GM18951 (cell line): ENCODE measurements around the gene PRDM16.

Source experiments
- POLR2A ChIP-seq: IDR thresholded peaks from 4 replicates; pipeline ENCODE4 v1.6.1; 2011; ENCODE audit warnings: mild to moderate bottlenecking; ENCODE audit not compliant: insufficient read length, insufficient read depth; ENCODE audit errors: extremely low read depth
- in situ Hi-C: fragments of 300-500 bp; cut with MboI; formaldehyde crosslinking; loops from one replicate; pipeline ENCODE4 v1.12.0; 2022; ENCODE audit warnings: low sequenced_read_pairs, mixed read lengths, inconsistent platforms; ENCODE audit not compliant: unreplicated experiment

The PRDM16 gene

DNA sequence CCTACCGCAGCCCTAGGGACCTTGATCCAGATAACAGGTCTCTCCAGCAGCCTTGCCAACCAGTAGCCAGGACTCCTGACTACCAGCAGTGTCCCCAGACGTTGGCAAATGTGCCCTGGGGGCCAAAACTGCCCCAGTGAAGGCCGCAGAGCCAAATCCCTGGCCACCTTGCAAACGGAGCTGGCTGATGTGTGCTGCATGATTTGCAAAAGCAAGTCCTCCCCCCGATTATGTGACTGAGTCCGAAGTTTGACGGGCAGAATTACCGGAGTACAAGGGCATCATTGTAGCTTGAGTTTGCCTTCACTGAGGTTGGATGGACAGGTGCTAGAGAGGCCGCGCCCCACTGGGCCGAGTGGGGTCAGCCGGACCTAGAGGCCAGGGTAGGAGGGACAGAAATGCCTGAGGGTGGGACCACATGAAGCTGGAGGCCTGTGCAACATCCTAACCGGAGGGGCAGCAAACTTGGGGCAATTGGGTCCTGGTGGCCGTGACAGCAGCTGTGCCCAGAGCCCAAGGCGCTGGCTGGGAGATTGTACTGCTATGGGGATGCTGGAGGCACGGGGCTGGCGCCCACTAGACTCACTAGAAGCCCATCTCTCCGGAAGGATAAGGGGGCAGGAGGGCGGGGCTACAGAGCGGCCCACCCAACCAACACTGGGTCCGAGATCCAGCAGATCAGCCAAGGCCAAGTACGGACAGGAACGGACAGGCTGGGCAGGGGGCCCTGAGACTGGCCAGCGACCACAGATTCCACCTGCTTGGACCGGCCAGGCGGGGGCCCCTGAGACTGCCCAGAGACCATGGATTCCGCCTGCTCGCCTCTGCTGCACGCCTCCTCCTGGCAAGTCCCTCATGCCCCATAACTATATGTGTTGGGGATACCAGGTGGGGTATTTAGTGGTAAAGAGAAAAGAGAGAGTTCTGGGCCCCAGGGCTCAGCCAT, 388.2 kb downstream of the PRDM16 start:
- no peak for TF ChIP-seq POLR2A
- in situ Hi-C loops = no loop called here

DNA sequence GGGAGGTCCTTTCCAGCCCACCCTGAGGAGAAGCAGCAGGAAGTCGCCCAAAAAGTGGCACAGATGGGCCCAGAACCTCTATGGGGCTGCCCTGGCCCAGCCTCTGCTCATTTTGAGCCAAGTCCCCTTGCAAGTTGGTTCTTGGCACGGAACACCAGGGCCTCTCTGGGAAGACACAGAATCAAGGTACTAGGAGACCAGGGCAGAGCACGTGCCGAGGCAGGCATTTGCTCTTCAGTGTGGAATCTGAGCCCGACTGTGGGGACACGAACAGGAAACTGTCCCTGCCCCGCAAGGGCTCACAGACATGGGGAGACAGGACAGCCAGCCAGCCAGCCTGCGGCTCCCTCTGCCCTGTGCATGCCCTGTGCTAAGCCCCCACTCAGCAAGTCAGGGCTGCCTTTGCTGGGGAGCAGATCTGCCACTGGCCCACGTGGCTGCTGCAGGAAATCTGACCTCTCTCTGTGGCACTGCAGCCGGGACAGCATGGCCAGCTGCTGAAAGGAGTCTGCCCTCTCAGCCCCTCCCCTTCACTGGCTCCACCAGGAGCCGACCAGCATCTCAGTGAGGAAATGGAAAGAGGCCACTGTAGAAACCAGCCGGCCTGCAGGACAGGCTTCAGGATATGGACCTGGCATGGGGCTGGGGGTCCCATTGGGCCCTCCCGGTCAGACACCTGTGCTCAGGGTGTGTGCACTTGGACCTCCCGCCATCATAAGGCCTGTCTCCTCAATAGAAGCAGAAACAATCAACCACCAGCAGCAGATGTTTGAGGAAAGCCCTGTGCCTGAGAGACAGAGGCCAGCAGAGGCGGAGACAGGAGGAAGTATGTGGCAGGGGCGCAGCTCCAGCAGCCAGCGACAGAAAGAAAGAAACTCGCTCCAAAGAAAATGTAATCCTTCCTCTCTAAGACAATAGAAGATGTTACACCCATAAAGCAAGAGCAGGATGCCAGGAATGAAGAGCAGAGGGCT, 389.2 kb downstream of the PRDM16 start:
- in situ Hi-C loops = no loop called here
- no peak for TF ChIP-seq POLR2A

DNA sequence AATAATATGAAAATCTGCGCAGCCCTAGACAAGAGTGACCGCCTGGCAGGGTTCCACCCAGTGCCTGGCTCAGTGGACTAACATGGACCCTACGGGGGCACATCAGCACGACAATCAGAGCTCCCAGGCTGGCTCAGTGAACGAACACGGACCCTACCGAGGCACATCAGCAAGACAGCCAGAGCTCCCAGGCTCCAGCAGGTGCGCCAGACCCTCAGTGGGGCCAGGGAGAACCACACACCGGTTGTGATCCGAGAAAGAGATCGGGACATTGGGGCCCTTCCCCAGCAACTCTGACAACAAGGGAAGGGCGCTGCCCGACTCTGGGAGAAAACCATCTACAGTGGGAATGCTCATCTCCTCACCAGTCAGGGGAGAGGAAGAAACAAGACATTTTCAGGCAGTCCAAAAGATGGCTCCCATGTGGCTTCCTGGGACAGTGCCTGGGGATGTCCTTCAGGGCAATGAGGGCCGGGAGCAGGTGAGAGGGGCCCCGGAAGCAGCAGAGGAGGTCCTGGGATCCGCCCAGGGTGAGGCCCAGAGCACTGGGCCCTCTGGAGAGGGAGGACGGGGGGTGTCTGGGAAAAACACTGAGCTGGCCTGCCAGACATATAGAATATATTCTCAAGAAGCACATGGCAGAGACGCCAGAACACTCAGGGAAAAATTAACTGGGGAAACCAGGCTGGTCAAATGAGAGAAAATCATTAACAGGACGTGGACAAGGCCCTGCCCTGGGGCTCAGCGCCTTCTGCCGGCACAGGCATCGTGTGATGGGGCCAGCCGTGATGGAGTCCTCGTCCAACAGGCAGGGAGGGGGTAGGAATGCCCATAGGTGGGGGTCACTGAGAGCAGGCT, 390.3 kb downstream of the PRDM16 start:
- TF ChIP-seq POLR2A = no peak
- in situ Hi-C loops = no loop called here

DNA sequence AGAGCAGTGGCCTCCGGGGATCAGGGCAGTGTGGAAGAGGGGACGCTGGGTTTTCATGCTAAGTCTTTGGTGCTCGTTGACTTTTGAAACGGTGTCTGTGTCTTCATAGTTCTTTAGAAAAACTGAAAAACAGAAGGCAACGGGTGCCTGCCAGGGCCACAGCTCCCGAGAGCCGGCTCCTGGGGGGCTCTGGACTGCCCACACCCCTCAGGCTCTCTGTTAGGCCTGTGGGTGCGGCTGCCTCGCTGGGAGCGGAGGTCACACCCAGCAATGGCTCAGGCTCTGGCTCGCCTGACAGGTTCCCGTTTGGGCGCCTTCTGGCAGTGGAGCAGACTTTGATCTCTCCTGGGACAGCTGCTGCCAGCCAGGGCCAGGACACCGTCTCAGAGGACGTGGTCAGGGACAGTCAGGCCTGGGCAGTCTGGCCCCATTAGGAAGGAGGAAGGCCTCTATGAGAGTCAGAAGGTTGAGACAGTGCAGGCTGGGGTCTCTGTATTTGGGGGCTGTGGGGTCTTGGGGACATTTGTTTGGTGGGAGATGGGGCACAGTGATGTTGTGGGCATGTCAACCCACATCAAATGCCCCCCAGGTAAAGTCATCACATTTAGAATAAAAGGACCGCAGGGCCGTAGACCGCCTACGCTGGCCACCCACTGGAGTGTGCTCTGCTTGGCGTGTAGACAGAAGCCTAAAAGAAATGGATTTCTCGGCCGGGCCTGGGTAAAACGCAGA, 391.1 kb downstream of the PRDM16 start:
- TF ChIP-seq POLR2A = no peak
- in situ Hi-C loops = no loop called here

DNA sequence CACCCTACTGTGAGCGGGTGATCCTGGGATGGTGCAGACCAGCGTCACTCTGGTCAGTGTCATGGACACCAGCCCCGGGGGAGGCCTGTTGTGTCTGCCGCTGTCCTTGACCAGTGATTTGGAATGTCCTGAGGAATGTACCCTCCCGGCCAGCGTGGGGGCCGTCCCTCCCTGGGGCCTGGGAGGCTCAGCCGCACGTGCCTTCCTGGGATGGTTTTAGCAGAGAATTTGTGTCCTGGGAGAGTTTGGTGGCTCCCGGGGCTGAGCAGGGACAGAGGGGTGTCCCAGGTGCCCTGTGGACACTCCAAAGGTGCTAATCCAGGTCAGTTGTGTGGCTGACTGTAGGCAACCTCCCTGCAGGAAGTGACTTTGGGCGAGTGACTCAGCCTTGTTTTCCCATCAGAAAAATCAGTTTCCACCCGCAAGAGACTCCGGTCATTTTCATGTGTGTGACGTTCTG, 391.7 kb downstream of the PRDM16 start:
- in situ Hi-C loops = no loop called here

DNA sequence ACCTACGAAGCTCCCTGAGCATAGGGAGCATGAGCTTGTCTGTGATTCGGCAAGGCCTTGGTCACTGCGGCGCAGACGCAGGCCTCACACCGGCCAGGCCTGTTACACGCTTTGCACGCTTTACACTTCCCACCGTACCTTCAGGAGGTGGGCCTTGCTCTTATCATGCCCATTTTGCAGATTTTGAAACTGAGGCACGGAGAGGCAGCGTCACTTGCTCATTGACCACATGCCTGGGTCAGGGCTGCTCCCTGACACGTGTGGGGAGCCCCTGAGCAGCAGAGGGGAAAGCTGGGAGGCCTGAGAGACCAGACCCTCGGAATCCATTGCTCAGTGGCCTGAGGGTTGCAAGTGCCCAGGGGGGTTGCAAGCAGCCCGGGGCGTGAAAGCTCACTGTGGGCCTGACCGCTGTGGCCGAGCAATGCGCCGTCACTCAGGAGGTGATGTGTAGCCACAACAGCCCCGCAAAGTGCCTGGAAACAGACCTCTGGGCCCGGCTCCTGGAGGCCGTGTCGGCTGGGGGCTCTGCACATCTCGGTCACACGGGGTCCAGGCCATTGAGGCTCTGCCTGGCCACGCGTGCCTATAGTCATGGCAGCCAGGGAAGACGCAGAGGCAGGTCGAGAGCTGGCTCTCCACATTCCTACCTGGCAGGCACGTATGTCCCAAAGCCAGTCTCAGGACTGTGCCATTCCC, 392.4 kb downstream of the PRDM16 start:
- in situ Hi-C loops = no loop called here
- no peak for TF ChIP-seq POLR2A

More for the DNA sequence above, 391.7 kb downstream of the PRDM16 start:
- TF ChIP-seq POLR2A = no peak

DNA sequence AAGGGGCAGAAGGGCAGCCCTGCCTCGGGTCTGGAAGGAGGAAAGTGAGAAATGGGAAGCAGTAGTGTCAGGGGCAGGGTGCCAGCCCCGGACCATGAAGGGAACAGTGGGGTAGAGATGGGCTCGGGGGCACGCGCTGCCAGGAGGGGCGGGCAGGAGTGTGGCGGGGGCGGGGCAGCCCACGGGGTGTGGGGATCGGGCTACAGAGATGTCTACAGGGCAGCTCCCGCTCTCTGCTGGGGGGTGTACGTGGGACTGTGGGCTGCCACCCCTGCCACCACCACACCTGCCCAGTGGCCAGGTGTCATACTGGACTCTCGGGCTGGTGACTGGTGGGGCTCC, 392.9 kb downstream of the PRDM16 start:
- no peak for TF ChIP-seq POLR2A

DNA sequence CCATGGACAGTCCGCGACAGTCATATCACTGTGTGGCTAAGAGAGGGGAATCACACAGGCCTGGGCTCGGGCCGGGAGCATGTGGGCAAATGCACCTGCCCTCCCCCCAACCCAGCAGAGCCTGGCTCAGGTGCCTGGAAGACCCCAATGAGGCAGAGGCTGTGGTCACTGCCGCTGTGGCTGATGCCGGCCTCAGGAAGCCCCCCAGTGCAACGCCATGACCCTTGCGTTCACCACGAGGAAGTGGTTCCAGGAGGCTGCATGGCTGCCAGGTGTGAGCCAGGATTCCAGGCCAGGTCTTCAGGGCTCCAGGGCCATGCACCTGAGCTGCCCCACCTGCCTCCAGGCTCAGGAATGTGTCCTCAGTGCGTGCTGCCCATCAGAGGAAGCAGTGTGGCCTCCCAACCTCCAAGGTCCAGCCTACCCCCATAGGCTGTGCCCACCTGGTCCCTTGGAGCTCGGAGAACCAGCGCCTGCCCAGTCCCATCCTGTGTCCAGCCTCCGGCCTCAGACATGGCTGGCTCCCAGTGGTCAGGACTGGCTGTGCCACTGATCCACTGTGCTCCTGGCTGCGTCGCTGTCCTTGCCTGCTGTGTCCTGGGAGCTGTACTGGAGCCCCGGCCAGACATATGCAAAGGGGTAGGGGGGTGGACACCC, 393.5 kb downstream of the PRDM16 start:
- in situ Hi-C loops = no loop called here
- TF ChIP-seq POLR2A = no peak

More for the DNA sequence above, 392.9 kb downstream of the PRDM16 start:
- in situ Hi-C loops = no loop called here

DNA sequence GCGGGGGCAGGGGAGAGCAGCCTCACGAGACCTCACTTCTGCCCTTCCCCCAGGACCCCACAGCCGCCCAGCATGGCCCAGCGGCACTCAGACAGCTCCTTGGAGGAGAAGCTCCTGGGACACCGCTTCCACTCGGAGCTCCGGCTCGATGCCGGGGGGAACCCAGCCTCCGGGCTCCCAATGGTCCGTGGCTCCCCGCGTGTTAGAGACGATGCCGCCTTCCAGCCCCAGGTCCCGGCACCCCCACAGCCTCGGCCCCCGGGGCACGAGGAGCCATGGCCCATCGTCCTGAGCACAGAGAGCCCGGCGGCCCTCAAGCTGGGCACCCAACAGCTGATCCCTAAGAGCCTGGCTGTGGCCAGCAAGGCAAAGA, 394.0 kb downstream of the PRDM16 start:
- in situ Hi-C loops = no loop called here
- TF ChIP-seq POLR2A = no peak

DNA sequence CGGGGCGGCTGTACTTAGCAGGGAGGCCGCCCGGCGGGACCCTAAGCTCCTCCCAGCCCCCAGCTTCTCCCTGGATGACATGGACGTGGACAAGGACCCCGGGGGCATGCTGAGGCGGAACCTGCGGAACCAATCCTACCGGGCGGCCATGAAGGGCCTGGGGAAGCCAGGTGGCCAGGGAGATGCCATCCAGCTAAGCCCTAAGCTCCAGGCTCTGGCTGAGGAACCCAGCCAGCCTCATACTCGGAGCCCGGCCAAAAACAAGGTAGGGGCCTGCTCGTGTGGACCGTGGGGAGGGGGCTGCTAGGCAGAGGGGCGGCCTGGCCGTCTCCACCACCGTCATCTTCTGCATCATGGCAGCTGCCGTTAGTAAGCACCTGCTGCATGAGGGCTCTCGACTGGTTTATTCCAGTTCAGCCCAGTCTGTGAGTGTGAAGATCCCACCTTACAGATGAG, 394.4 kb downstream of the PRDM16 start:
- in situ Hi-C loops = no loop called here
- no peak for TF ChIP-seq POLR2A
